ENCODE data around the gene EDEM1.
"Not testable (repeated sequence)": the region's sequence is repeated elsewhere in the genome, so short reads cannot be mapped to it uniquely, and the experiment has no call there.

EDEM1 gene

DNA sequence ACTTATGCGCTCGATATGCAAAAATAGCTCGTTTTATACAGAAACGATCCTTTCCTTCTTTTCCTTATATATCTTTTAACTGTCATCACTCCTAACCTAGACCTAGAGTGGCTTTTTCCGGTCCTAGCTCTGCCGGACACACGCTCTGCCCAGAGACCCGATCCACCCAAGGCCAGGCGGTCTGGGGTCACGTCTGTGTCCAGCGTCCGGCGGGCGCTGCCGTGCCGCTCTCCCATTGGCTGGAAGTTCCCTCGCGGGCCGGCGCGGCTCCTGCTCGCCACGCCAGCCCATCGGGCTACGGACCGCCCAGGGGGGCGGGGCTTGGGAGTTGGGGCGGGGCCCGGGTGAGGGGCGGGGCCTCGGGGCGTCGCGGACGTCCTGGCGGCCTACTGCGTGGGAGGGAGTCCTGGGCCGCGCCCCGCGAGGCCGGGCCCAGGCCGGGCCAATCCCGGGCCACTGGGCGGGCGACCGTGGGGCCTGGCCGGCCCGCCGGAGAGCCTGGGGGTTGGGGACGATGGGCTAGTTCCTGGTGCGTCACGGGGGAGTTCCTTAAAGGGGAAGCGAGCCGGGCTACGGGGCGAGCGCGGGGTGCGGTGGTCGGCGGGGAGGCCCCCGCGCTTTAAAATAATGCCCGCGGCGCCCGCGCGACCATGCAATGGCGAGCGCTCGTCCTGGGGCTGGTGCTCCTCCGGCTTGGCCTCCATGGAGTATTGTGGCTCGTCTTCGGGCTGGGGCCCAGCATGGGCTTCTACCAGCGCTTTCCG, at the start of gene EDEM1:
Gene EDEM1 (plus strand): TSS at position 552 of the 764 bp plus-strand sequence. CDS start 99 bp downstream, at position 651.
- no peak for DNase-seq

DNA sequence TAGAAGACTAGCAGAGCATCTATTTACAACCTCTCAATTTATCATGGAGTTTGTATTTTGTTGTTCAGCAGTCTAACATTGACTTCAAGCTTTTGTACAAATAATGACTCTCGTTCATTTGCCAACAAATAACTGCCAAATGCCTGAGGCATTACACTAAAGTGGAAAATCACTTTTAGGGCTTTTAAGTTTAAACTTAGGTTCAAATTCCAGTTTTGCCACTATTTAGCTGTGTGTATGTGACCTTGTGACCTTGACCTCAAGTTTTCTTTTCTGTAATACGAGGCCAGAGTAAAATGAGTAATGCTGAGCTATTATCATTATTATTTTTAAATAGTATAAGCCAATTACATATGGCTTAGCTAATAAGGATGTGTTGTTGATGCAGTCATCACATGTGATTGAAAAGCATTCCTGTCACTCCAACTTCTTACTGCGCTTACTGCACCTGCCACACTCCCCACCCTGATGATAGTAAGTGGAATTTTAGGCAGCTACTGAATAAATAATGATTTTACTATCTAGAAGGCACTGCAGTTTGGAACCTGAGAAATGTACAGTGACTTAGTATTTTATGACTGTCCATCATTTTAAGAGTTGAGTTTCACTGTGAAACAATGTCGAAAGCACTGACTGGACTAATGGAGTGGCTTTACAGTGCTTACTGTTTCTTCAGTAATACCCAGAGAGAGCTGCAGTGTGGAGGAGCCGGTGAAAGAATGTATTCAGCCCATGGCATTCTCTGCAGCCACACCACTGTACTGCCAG, 49.1 kb upstream of the EDEM1 start:
- DNase-seq: no peak

DNA sequence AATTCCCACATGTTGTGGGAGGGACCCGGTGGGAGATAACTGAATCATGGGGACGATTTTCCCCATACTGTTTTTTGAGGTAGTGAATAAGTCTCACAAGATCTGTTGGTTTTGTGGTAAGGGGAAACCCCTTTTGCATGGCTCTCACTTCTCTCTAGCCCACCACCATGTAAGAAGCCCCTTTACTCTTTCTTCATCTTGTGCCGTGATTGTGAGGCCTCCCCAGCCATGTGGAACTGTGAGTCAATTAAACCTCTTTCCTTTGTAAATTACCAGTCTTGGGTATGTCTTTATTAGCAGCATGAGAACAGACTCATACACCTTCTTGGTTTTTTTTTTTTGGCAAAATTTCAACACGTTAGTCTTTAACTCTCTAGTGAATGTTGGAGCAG, 47.3 kb upstream of the EDEM1 start:
- DNase-seq: no peak

DNA sequence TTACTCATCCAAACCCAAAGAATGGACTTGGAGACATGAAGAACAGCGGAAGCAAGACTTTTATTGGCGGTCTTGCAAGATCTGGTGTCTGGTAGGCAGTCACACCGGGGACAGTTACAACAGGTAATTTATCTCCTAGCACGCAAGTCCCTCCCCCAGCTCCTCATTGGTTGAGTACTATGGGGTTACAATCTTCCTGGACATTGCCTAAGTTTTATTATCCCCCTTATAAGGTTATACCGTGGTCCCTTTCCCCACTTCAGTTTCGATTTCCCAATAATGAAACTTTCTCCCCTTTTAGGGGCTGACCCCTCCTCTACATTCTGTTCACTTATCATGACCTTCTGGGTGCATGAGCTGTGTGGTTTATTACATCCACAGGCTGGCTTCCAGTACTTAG, 46.7 kb upstream of the EDEM1 start:
- DNase-seq: no peak

DNA sequence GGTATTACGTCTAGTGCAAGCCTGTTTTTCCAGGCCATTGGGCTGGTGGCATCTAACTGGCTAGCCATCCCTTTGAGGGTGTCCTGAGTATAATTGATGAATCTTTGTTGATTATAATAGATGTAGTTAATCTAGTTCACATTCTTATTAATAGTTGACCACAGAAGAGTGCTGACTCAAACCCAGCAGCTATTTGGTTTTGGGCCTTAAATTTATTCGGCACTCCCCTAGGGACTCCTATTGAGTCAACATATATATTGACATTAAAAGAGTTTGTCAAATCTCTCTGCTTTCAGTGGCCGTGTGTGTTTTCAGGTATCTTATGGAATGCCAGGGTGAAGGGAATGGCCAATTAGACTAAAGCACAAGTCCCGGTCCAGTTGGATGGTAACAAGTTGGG, 45.7 kb upstream of the EDEM1 start:
- DNase-seq: no peak

DNA sequence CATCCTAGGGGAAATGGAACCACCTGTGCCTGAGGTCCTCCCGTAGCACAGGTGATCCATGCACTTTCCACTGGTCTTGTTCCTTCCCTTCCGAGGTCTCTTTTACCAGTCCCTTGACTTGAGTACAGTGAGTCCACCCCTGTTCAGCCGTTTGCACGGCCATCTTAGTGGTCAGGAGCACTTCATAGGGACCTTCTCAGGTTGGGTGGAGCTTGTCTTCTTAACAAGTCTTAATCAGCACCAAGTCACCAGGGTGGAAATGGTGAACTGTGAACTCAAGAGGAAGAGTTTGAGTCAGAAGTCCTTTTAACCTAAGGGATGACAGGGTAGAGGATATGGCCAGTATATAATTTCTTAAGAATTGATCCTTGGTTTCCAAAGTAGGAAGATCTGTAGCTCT, 44.0 kb upstream of the EDEM1 start:
- DNase-seq: no peak

DNA sequence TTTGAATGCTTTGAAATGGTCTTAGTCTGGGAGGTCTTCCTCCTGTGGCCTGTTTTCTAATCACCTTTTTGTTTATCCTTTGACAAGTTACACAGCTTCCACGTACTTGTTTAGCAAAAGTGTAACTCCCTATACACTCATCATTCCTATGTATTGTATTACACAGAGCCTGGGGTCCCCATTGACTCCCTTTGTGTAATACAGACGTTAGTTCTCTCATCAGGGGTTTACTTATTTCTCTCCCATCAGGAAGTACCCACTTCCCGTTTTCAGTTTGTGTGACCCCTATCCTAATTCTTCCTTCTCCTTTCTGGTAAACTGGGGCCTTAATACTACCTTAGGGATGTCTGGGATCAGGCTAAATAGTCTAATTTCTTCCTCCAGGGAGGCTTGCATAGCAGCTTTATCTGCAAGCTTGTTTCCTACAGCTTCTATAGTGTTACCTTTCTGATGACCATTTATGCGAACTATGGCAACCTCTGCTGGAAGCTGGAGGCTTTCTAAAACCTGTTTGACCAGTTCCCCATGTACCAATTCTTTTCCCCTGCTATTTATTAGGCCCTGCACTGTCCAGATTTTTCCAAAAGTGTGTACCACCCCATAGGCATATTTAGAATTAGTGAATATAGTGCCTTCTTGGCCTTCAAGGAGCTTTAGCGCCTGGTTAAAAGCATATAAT, 43.1 kb upstream of the EDEM1 start:
- no peak for DNase-seq

DNA sequence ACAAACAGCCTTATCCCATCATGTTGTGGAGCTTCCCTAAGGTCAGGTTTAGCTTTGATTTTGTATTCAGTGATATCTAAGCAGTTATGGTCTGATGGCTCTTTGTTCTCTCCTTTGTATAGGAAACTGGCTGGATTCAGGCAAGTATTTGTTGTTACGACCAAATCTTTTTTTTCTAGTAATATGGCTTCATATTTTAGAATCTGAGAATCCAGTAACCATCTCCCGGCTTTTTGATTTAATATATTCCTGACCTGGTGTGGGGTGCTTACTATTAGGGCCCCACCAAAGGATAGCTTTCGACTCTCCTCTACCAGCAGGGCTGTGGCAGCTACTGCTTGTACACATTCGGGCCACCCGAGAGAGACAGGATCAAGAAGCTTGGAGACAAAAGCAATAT, 42.4 kb upstream of the EDEM1 start:
- DNase-seq: no peak

DNA sequence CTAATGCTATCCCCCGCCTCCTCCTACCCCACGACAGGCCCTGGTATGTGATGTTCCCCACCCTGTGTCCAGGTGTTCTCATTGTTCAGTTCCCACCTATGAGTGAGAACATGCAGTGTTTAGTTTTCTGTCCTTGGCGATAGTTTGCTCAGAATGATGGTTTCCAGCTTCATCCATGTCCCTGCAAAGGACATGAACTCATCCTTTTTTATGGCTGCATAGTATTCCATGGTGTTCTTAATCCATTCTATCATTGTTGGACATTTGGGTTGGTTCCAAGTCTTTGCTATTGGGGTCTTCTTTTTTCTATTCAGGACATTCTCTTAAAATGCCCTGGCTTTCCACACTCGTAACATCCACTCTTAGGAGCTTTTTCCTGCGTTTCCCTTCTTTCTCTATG, 40.4 kb upstream of the EDEM1 start:
- not testable (repeated sequence) for DNase-seq

DNA sequence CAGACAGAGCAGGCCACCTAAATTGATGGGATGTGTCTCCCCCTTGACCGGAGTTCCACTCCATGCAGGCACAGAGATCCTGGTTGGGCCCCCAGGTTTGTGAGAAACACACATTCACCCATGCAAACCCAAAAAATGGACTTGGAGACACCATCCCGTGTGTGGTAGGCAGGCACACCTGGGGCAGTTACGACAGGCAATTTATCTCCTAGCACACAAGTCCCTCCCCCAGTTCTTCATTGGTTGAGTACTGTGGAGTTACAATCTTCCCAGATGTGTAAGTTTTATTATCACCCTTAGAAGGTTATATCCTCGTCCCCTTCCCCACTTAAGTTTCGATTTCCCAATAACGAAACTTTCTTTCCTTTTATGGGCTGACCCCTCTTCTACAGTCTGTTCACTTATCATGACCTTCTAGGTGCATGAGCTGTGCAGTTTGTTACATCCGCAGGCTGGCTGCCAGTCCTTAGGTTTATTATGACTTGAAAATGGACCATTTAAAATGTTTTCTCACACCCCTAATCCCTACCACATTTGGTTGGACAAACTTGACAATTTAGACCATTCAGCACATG, 38.1 kb upstream of the EDEM1 start:
- no peak for DNase-seq

DNA sequence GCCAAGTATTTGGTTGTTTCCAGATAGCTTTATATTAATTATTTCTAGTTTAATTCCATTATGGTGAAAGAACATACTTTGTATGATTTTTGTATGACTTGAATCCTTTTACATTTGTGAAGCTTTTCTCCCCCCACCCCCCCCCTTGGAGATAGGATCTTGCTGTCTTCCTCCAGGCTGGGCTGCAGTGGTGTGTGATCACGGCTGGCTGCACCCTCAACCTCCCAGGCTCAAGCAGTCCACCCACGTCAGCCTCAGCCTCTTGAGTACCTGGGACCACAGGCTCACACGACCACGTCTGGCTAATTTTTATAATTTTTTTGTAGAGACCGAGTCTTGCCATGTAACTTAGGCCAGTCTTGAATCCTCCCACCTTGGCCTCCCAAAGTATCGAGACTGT, 35.9 kb upstream of the EDEM1 start:
- DNase-seq: no peak

DNA sequence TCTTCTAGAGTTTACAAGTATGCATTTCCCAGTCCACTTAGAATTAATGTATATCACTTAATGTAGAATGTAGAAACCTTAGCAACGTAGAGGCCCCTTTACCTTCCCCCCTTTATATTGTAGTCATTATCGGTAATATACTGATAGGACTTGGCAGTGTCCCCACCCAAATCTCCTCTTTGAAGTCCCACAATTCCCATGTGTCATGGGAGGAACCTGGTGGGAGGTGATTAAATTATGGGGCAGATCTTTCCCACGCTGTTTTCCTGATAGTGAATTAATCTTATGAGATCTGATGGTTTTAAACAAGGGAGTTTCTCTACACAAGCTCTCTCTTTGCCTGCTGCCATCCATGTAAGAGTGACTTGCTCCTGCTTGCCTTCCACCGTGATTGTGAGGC, 34.4 kb upstream of the EDEM1 start:
- DNase-seq: no peak

DNA sequence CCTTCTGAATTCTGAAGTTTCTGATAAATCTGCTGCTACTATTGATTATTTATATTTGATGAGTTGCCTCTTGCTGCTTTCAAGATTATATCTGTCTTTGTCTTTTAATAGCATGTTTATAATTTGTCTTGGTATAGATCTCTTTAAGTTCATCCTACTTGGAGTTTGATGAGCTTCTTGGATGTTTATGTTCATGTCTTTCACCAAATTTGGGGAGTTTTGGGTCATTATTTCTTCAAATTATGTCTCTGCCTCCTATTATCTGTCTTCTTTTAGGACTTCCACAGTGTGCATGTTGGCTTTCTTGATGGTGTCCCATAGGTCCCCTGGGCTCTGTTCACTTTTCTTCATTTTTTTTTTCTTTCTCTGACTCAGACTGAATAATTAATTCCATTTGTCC, 32.3 kb upstream of the EDEM1 start:
- no peak for DNase-seq

DNA sequence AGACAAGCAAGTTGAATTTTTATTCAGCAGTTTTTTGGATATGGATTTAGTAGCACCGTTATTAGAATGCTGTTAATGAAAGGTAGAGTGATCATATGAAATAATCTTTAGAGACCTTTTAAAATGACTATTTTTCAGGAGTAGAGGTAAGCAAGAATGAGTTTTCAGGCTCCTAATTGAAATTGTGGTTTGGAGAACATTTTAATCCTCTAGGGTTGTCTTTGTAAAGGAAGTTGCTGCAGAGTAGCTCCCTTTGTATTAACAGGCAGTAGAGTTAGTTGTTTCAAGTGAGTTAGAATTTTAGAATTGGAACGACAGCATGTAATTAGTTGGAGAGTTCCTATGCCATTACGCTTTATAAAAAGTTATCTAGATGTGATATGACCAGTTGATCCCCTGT, 27.2 kb upstream of the EDEM1 start:
- DNase-seq: no peak

DNA sequence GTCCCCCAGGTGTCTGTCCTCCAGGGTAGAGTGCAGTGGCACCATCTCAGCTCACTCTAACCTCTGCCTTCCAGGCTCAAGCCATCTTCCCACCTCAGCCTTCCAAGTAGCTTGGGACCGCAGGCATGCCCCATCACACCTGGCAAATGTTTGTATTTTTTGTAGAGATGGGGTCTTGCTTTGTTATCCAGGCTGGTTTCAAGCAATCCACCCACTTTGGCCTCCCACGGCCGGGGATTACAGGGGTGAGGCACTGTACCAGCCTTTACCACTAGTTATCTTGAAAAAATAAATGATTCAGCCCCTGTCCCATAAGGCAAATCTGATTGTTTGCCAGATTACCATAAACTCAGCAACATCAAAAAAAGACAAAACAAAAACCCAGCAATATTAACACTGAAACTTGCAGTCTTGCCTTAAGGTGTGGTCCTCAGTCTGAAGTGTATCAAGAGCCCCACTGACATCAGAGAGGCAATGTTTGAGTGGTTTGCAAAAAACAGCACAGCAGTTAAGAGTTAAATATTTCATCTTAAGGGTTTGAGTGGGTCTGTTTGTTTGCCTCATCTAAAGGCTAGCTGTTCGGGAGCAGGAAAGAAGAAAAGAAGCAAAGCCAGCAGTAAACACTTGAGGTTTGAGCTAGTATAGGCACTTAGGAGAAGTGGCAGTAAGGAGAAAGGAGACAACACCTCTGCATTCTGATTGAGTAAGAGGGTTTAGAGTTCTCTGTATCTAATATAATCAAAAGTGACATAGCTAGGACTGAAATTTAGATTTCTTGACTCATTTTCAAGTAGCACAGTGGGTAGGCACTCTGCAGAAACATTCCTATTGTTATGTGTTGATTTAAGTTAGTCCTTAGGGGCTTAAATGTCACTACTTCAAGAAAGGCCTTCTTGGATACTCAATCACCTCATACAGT, 26.3 kb upstream of the EDEM1 start:
- peak; percentile 77 for DNase-seq

DNA sequence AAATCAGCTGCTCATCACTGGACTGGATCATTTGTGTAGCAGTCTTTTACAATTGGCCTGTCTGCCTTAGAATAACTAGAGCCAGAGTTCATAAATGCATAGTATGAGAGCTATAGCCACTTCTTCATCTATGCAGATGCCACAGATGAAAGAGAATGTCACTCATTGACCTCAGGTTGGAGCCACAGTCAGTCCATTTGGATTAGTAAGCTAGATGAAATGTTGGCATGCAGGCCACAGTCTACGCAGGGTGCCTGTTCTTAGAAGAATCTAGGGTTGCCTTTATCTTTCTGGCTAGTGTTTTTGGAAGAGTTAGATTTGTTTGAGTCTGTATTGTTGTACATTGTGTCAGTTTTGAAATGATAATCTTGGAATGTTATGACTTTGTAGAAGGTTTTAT, 25.4 kb upstream of the EDEM1 start:
- DNase-seq: no peak

DNA sequence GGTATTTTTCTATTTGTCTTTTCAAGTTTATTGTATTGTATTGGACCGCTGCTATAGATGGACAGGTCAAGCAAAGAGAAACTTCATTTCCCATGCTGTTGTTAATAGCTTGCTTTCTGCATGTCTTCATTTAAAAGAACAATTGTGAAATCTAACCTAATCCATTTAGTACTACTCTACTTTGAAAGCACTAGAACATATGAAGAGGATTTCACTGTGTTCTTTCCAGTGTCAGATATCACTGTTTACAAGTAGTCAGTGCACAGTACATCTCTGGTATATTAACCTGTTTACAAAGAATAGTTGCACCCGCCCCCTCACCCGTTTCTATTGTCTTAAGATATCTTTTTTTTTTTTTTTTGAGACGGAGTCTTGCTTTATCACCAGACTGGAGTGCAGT, 21.8 kb upstream of the EDEM1 start:
- no peak for DNase-seq

DNA sequence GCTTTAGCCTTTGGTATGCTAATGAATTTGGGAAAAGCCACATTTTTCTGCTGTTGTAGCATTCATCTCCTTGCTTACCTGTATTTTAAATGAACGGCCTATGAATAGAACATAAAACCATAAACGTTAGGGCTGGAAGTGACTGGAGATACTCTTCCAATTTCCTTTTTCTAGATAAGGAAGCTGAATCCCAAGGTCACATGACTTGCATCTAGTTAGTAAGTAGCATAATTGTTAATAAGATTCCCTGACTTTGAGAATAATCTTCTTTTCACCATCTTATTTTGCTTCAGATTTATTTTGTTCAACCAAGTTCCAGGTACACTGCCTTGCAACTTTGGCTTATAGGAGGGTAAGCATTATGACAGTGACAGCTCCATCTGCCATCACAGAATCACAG, 20.7 kb upstream of the EDEM1 start:
- no peak for DNase-seq

DNA sequence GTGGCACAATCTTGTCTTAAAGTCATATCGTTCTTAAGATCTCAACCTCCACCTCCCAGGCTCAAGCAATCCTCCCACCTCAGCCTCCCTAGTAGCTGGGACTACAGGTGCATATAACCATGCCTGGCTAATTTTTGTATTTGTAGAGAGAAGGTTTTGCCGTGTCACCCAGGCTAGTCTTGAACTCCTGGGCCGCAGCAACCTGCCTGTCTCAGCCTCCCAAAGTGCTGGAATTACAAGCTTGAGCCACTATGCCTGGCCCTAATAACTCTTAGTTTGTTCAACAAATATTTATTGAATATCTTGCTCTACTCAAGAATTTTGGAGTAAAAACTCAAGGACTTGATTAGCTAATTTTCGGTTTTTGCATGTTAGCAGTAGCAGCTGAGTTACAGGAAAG, 19.4 kb upstream of the EDEM1 start:
- no peak for DNase-seq

DNA sequence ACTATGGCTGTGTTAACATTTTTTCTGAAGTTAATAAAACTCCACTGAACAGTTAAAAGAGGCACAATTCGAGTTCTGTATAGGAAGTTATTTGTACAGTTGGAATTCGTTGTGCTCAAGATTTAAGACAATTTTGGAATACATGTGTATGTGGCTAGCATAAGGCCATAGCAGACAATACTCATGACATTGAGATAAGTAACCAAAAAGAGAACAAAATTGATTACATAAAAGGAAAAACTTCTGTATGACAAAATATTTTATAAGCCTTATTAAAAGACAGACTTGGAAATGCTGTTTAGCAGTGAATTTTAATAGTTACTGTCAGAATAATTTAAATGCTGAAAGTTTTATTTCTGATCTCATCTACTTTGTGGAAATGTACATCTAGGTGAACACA, 17.7 kb upstream of the EDEM1 start:
- DNase-seq: no peak

DNA sequence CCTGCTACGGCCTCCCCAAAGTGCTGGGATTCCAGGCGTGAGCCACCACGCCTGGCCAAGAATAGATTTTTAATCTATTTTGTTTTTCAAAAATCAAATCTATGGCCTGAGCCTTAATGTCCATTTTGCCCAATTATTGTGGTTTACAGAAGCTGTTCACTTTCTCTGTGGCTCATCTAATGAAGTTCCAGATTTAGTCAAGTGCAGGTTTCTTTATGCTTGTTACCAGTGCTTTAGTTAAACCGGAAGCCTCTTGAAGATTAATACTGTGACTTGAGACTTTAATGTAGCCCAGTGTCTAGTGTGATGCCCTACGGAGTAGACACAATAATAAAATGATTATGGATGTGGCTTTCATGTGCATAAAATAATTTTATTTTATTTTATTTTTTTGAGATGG, 16.5 kb upstream of the EDEM1 start:
- DNase-seq: no peak

DNA sequence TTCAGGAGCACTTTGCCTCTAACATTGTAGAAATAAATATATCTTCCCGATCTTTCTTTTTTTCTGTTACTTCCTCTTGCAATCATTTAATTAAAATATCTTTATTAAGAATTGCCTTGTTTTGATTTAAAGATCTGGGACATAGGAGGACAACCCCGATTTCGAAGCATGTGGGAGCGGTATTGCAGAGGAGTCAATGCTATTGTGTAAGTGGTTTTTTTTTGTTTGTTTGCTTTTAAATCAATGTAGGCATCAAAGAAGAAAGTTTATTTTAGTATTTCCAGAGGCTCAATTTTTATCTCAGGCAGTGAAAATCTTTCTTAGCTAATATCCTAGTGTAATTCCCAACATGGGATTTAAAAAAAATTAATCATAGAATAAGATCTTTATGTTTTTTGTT, 15.5 kb upstream of the EDEM1 start:
- DNase-seq: no peak

DNA sequence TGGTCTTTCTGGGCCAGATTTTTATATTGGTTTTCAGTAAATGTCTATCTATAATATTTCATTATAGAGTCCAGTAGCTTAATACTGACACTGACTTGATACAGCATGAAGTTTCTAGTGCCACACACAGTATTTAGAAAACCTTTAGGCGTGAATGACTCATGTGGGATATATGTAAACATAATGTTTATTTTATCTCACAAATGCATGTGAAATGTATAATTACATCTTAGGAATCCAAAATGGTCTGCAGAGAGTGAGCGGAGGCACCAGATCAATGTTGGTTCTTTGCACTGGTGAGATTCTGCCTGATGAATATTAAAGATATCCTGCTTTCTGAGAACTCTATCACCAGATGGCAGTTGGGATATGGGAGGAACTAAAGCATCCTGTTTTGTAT, 8.5 kb upstream of the EDEM1 start:
- DNase-seq: not testable (repeated sequence)

All from DMS79 (cell line).